ENCODE data around the gene CST7.
A peak's percentile ranks its signal among the peaks of the same experiment; 100 is the strongest.

GRCh38 chr20:25000268-25000801, 51.3 kb downstream of the CST7 start:
- 0 out of 2 replicates have a peak, but pooled peaks have one; percentile 22 for TF ChIP-seq CTCF (IDR thresholded peaks at IDR 0.05)
- 0 out of 2 replicates have a peak, but pooled peaks have one; percentile 24 for TF ChIP-seq MXI1 (IDR thresholded peaks at IDR 0.05; ENCODE audit: low read depth, low read length)
- peak in 1 of 2 experiments; percentile 59; a peak in 2 of 4 replicates for TF ChIP-seq EP300 (IDR thresholded peaks at IDR 0.05; ENCODE audit: borderline replicate concordance in 1 of 2, low read depth in 1 of 2, low read length in 1 of 2)
- no peak for TF ChIP-seq EZH2phosphoT487 (IDR thresholded peaks at IDR 0.05; ENCODE audit: borderline replicate concordance, low read depth)
- peak; percentile 61; the same call in 1 of the 2 replicates for TF ChIP-seq MAX (IDR thresholded peaks at IDR 0.05; ENCODE audit: low read depth)
- TF ChIP-seq ZBTB33 (IDR thresholded peaks at IDR 0.05; ENCODE audit: borderline replicate concordance, low read depth), result no peak
- TF ChIP-seq SIN3A (IDR thresholded peaks at IDR 0.05; ENCODE audit: borderline replicate concordance, low read depth, low read length), result no peak
- TF ChIP-seq TAF1 (IDR thresholded peaks at IDR 0.05; ENCODE audit: borderline replicate concordance, low read depth, low read length), result no peak
- no peak for TF ChIP-seq SMC3 (IDR thresholded peaks at IDR 0.05; ENCODE audit: low read depth, low read length)
- no peak for TF ChIP-seq POLR2AphosphoS5 (IDR thresholded peaks at IDR 0.05; ENCODE audit: low read depth, low read length)
- no peak; the same call in 1 of the 2 replicates for TF ChIP-seq RAD21 (IDR thresholded peaks at IDR 0.05; ENCODE audit: low read length)
- no peak for TF ChIP-seq CHD2 (IDR thresholded peaks at IDR 0.05; ENCODE audit: low read length, partially characterized antibody)
- no peak for TF ChIP-seq USF2 (IDR thresholded peaks at IDR 0.05; ENCODE audit: borderline replicate concordance, low read depth, low read length)
- TF ChIP-seq REST (IDR thresholded peaks at IDR 0.05; ENCODE audit: low read depth, low read length), result no peak

Data from SK-N-SH (cell line).